H54 (cell line): ENCODE data around the gene ANXA4.
"Not testable (repeated sequence)": the region's sequence is repeated elsewhere in the genome, so short reads cannot be mapped to it uniquely, and the experiment has no call there.

ENCODE experiments used
- DNase-seq: peaks from one replicate; pipeline ENCODE4 v3.0.0; 2011; ENCODE audit warnings: low spot score, mixed read lengths; ENCODE audit not compliant: insufficient read length
- FAIRE-seq: peaks from 3 replicates; lab custom pipeline; 2011; peaks lifted over from hg19 to GRCh38; lab: Jason Lieb, UNC
- POLR2A ChIP-seq: IDR thresholded peaks from 2 replicates; pipeline ENCODE4 v1.6.1; 2011; ENCODE audit warnings: low read depth, mild to moderate bottlenecking, low read length

ANXA4 gene

GRCh38 chr2:69731147-69731970 is 10.6 kb upstream of the ANXA4 start:
- TF ChIP-seq POLR2A, result no peak
- FAIRE-seq (no peak), DNase-seq (no peak)

DNA sequence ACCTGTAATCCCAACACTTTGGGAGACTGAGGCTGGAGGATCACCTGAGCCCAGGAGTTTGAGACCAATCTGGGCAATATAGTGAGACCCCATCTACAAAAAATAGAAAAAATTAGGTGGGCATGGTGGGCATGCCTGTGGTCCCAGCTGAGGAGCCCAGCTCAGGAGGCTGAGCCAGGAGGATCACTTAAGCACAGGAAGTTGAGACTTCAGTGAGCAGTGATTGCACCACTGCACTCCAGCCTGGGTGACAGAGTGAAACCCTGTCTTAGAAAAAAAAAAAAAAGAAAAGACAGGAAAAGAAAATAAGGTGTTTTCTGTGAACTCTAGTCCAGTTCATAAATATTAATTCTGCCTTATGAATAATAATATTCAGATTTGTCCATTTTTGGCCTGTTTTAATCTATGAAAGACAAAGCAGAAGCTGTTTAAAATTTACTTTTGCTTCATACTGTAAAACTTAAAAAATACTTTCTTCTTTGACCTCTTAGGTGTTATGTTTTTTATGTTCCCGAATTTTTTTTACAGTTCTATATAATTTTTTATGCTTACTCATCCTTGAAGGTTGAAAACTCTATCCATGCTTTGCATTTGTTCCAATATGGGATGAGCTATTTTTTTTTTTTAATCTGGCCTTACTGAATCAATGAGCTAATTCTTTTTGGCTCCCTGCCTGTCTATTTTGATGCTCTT is 8.4 kb upstream of the ANXA4 start:
- DNase-seq, result no peak
- FAIRE-seq, result no peak
- no peak for TF ChIP-seq POLR2A

GRCh38 chr2:69734035-69734611 is 7.8 kb upstream of the ANXA4 start:
- FAIRE-seq, result no peak
- no peak for TF ChIP-seq POLR2A
- no peak for DNase-seq

GRCh38 chr2:69734854-69735544 is 6.9 kb upstream of the ANXA4 start:
- FAIRE-seq (no peak), DNase-seq (no peak)
- no peak for TF ChIP-seq POLR2A

- FAIRE-seq (no peak), DNase-seq (no peak)
- TF ChIP-seq POLR2A, result no peak
Observed at GRCh38 chr2:69735686-69736085, 6.2 kb upstream of the ANXA4 start.

GRCh38 chr2:69738149-69738548 is 3.8 kb upstream of the ANXA4 start:
- not testable (repeated sequence) for FAIRE-seq, DNase-seq

GRCh38 chr2:69740502-69740951 is 1.4 kb upstream of the ANXA4 start:
- no peak for TF ChIP-seq POLR2A
- DNase-seq, result no peak
- no peak for FAIRE-seq

DNA sequence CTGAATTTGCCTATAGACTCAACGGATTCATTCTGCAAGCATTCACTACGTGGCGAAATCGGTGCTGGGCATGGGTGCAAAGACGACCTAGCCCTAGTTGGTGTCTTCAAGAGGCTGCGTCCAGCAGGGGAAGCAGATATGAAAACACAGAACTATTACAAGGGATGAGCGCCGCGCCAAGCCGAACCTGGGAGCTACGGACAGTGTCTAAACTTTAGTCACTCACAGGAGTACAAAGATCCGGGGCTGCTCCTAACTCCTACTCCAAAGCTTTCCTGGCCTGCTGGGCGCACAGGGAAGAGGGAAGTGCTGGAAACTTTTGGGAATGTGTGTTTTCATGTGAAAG is 732 bp upstream of the ANXA4 start:
- TF ChIP-seq POLR2A, result no peak; the same call in 1 of the 2 replicates
- FAIRE-seq, result no peak
- peak; percentile 56 for DNase-seq

DNA sequence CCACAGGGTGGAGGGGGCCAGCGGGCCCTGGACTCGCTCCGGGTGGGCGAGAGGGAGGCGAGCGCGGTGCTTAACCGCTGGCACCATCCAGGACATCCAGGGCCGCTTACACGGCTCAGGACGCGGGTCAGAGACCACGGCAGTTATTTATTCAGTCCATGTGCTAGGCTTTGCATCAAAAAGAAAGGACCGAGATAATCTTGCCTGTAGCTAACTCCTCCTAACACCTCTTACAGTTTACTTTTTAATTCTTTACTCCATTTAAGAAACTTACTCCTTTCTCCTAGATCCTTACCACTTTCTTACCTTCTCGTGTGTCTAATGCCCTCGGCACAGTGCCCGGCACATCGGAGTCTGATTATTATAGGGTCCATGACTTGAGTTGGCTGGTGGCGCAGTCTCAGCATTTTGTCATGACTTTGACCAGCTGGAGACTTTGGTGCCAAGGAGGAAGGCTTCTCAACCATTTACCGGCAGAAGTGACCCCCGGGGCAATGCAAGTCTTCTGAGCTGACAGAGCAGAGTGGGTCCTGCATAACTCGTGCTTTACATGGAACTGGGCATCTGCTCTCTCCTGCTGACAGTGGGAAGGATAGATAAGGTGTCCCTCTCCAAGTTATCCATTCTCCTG is 503 bp downstream of the ANXA4 start:
- no peak for DNase-seq

DNA sequence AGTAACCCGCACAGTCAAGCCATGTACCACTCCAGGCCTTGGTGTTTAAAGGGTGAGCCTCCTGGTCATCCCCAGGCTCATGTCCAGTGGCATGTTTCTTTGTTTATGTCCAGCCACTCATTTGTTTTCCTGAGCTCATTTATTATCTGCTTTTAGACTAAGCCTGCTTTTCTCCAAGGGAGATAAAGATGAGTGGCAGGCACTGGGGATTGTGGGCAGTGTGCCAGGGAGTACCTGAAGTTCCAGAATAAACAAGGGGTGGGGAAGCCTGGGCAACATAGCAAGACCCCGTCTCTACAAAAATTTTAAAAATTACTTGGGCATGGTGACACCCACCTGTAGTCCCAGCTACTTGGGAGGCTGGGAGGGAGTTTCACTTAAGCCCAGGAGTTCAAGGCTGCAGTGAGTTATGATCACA is 1.9 kb downstream of the ANXA4 start:
- FAIRE-seq (no peak), DNase-seq (no peak)
- no peak for TF ChIP-seq POLR2A

More for the DNA sequence above, 503 bp downstream of the ANXA4 start:
- TF ChIP-seq POLR2A, result no peak
- FAIRE-seq, result no peak

DNA sequence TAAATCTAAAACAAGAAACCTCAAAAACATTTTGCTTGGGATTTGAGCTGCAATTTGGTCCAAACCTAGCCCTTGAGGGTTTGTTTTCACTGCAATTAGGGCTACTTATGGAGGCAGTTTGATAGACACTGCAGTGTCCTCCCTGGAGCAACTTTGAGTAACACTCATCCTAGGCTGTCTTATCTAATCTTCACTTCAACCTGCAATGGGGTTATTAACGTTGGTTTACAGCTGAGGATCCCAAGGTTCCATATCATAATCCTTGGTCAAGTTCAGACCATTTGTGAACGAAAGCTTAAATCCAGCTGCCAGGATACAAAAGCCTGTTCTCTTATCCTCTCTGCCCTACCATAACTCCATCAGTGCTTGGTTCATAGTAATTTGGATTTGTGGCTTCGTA is 2.5 kb downstream of the ANXA4 start:
- no peak for TF ChIP-seq POLR2A
- DNase-seq (no peak), FAIRE-seq (no peak)

DNA sequence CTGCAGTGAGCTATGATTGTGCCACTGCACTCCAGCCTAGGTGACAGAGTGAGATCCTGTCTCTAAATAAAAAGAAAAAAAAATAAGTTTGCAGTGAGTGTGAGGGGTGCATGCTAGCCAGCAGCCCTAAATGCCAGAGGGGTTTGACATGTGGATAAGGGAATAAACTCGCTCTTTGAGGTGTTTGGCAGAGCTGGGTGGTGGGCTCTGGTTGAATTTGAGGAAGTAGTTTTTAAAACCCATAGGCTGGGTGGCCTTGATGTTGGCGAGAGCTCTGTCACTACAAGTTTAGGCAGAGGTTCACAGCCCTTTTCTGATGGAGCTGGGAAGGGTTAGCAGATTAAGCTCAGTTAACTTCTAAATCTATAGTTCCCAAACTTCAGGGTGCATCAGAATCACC is 3.1 kb downstream of the ANXA4 start:
- DNase-seq (no peak), FAIRE-seq (no peak)
- no peak for TF ChIP-seq POLR2A

DNA sequence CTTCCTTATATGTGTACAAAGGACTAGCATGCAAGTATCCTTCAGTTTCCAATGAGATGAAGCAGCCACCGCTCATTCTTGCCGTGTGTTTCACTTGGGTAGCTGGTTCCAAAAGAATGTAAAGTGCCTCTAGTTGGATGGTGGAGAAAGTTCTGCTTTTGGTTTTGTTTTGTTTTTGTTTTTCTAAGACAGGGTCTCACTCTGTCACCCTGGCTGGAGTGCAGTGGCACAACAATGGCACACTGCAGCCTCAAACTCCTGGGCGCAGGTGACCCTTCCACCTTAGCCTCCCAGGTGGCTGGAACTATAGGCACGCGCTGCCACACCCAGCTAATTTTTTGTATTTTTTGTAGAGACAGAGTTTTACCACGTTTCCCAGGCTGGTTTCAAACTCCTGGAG is 8.3 kb downstream of the ANXA4 start:
- no peak for FAIRE-seq

More for the DNA sequence above, 8.3 kb downstream of the ANXA4 start:
- TF ChIP-seq POLR2A, result no peak
- no peak for DNase-seq
